ENCODE measurements around the gene MED25. TPM values are rescaled to one million over a fixed set of nuclear protein-coding genes. Genes with fewer than 3 reads are reported as not detected.
A peak's percentile ranks its signal among the peaks of the same experiment; 100 is the strongest.

MED25 gene
- total RNA-seq, 3 donors from 2014 or later = 16.3 to 27.5 (median 20.6) TPM

GRCh38 chr19:49809160-49809940 is 8.7 kb upstream of the MED25 start:
- H3K27me3 ChIP-seq = no peaks in the 10 kb centered on the region
- peaks cover 7 to 14% of the 10 kb centered on the region in 2 donors for H3K4me1 ChIP-seq
- peak overlapping the region; percentile 92 to 98 for H3K27ac ChIP-seq
- TF ChIP-seq CTCF (IDR thresholded peaks at IDR 0.05) (no peak), POLR2A (IDR thresholded peaks at IDR 0.05) (no peak), POLR2AphosphoS5 (IDR thresholded peaks at IDR 0.05) (peak in 1 of 3 donors; percentile 62)
- intact Hi-C loops (cut with DNase I; ENCODE audit: low total_unique reads) = no loop called here
- H3K36me3 ChIP-seq = no peaks in the 10 kb centered on the region
- H3K4me3 ChIP-seq = peak overlapping the region; percentile 73 to 96 (median 76)
- peak; percentile 51 to 75 for DNase-seq (ENCODE audit: low spot score in 2 of 2)
- no peaks in the 10 kb centered on the region for H3K9me3 ChIP-seq

- peak overlapping the region; percentile 92 to 98 for H3K27ac ChIP-seq
- intact Hi-C loops (cut with DNase I; ENCODE audit: low total_unique reads) = no loop called here
- no peaks in the 10 kb centered on the region for H3K36me3 ChIP-seq
- TF ChIP-seq POLR2AphosphoS5 (IDR thresholded peaks at IDR 0.05) (no peak), CTCF (IDR thresholded peaks at IDR 0.05) (no peak), POLR2A (IDR thresholded peaks at IDR 0.05) (no peak)
- no peak for DNase-seq (ENCODE audit: low spot score in 2 of 2)
- peak overlapping the region; percentile 73 to 96 (median 76) for H3K4me3 ChIP-seq
- no peaks in the 10 kb centered on the region for H3K9me3 ChIP-seq
- H3K27me3 ChIP-seq = no peaks in the 10 kb centered on the region
- peaks cover 7 to 14% of the 10 kb centered on the region in 2 donors for H3K4me1 ChIP-seq
Observed at GRCh38 chr19:49809941-49810389, 8.1 kb upstream of the MED25 start.

- DNase-seq (ENCODE audit: low spot score in 2 of 2) = no peak
- Histone ChIP-seq H3K4me3 (no peak overlapping the region), H3K36me3 (no peaks in the 10 kb centered on the region), H3K9me3 (no peaks in the 10 kb centered on the region), H3K27me3 (no peaks in the 10 kb centered on the region), H3K4me1 (peaks cover 7 to 14% of the 10 kb centered on the region in 2 donors), H3K27ac (peak overlapping the region in 1 of 2 donors; percentile 19)
- TF ChIP-seq POLR2A (IDR thresholded peaks at IDR 0.05) (no peak), POLR2AphosphoS5 (IDR thresholded peaks at IDR 0.05) (no peak), CTCF (IDR thresholded peaks at IDR 0.05) (no peak)
- intact Hi-C loops (cut with DNase I; ENCODE audit: low total_unique reads) = no loop called here
Observed at GRCh38 chr19:49811328-49811727, 6.8 kb upstream of the MED25 start.

- Histone ChIP-seq H3K9me3 (no peaks in the 10 kb centered on the region), H3K36me3 (no peaks in the 10 kb centered on the region), H3K27ac (peak overlapping the region; percentile 96 to 97), H3K27me3 (no peaks in the 10 kb centered on the region), H3K4me3 (peak overlapping the region; percentile 61 to 88 (median 71)), H3K4me1 (peaks cover 7 to 14% of the 10 kb centered on the region in 2 donors)
- no peak for TF ChIP-seq POLR2AphosphoS5 (IDR thresholded peaks at IDR 0.05)
- no peak for TF ChIP-seq CTCF (IDR thresholded peaks at IDR 0.05)
- no peak for TF ChIP-seq POLR2A (IDR thresholded peaks at IDR 0.05)
- no peak for DNase-seq (ENCODE audit: low spot score in 2 of 2)
- intact Hi-C loops (cut with DNase I; ENCODE audit: low total_unique reads) = no loop called here
Observed at GRCh38 chr19:49812452-49812996, 5.6 kb upstream of the MED25 start.
